ENCODE data around the gene EPB41L4A. TPM values are rescaled to one million over a fixed set of nuclear protein-coding genes. Genes with fewer than 3 reads are reported as not detected.

EPB41L4A gene
- total and polyA plus RNA-seq, 2 experiments from 2014 or later, result 9.5 to 12.9 TPM

- H3K9me3 ChIP-seq (ENCODE audit: low read depth), result no peaks in the 10 kb centered on the region
- H3K79me2 ChIP-seq, result no peaks in the 10 kb centered on the region
- H3K9me2 ChIP-seq (replicated peaks; ENCODE audit: insufficient read depth), result no peaks in the 10 kb centered on the region
- no peak overlapping the region for H2AFZ ChIP-seq
- no peaks in the 10 kb centered on the region for H3K27me3 ChIP-seq
- 92% methylated on average over 1 of the region's 1 CpG for WGBS (ENCODE audit: low lambda C conversion rate, missing lambda C conversion rate)
- no peaks in the 10 kb centered on the region for H3K36me3 ChIP-seq (replicated peaks; ENCODE audit: insufficient read depth, low read depth)
- no peaks in the 10 kb centered on the region for H4K20me1 ChIP-seq (ENCODE audit: insufficient read depth, poor library complexity, severe bottlenecking)
- H3K27ac ChIP-seq, result no peak overlapping the region
- no peak for TF ChIP-seq EZH2 (IDR thresholded peaks at IDR 0.05; ENCODE audit: borderline replicate concordance)
- TF ChIP-seq EZH2phosphoT487 (IDR thresholded peaks at IDR 0.05; ENCODE audit: low read depth, severe bottlenecking, unreplicated experiment), result no peak
- TF ChIP-seq, protein P1, sequence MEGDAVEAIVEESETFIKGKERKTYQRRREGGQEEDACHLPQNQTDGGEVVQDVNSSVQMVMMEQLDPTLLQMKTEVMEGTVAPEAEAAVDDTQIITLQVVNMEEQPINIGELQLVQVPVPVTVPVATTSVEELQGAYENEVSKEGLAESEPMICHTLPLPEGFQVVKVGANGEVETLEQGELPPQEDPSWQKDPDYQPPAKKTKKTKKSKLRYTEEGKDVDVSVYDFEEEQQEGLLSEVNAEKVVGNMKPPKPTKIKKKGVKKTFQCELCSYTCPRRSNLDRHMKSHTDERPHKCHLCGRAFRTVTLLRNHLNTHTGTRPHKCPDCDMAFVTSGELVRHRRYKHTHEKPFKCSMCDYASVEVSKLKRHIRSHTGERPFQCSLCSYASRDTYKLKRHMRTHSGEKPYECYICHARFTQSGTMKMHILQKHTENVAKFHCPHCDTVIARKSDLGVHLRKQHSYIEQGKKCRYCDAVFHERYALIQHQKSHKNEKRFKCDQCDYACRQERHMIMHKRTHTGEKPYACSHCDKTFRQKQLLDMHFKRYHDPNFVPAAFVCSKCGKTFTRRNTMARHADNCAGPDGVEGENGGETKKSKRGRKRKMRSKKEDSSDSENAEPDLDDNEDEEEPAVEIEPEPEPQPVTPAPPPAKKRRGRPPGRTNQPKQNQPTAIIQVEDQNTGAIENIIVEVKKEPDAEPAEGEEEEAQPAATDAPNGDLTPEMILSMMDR (IDR thresholded peaks at IDR 0.05; ENCODE audit: poor library complexity), result no peak
- H3K4me1 ChIP-seq (ENCODE audit: insufficient read depth), result no peaks in the 10 kb centered on the region
- H3K4me2 ChIP-seq, result no peak overlapping the region
- DNase-seq (ENCODE audit: low spot score), result no peak
- H3K4me3 ChIP-seq, result no peak overlapping the region
These were observed 185.1 kb downstream of the EPB41L4A start for GRCh38 chr5:112234000-112234399.

DNA sequence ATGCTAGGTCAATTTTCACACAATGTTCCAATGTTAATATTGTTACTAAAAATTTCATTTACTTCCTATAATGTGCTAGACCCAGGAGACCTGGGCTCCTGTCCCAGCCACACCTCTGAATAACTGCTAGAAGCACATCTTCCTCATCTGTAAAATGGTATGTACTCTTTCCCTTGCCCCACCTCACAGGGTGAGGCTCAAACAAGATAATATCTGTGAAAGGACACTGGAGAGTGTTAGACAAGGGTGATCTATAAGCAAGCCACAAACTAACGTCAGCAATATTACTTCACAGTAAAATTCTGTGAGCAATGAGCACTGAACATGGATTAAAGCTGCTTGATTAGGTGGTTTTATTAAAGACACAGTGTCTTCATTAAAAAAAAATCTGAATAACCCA is 186.4 kb downstream of the EPB41L4A start:
- Histone ChIP-seq H3K9me2 (replicated peaks; ENCODE audit: insufficient read depth) (no peaks in the 10 kb centered on the region), H3K4me3 (no peak overlapping the region), H3K79me2 (no peaks in the 10 kb centered on the region), H3K9me3 (ENCODE audit: low read depth) (no peaks in the 10 kb centered on the region), H3K27ac (no peak overlapping the region), H3K27me3 (no peaks in the 10 kb centered on the region), H3K36me3 (replicated peaks; ENCODE audit: insufficient read depth, low read depth) (no peaks in the 10 kb centered on the region), H2AFZ (no peak overlapping the region), H4K20me1 (ENCODE audit: insufficient read depth, poor library complexity, severe bottlenecking) (no peaks in the 10 kb centered on the region), H3K4me2 (no peak overlapping the region), H3K4me1 (ENCODE audit: insufficient read depth) (no peaks in the 10 kb centered on the region)
- DNase-seq (ENCODE audit: low spot score), result no peak
- 61% methylated on average over 1 of the region's 1 CpG for WGBS (ENCODE audit: low lambda C conversion rate, missing lambda C conversion rate)
- TF ChIP-seq EZH2phosphoT487 (IDR thresholded peaks at IDR 0.05; ENCODE audit: low read depth, severe bottlenecking, unreplicated experiment) (no peak), EZH2 (IDR thresholded peaks at IDR 0.05; ENCODE audit: borderline replicate concordance) (no peak)
- TF ChIP-seq, protein P1 (IDR thresholded peaks at IDR 0.05; ENCODE audit: poor library complexity), result no peak

- Histone ChIP-seq H3K27me3 (no peaks in the 10 kb centered on the region), H3K4me1 (ENCODE audit: insufficient read depth) (no peaks in the 10 kb centered on the region), H3K79me2 (no peaks in the 10 kb centered on the region), H3K4me3 (no peak overlapping the region), H3K9me3 (ENCODE audit: low read depth) (no peaks in the 10 kb centered on the region), H3K4me2 (no peak overlapping the region), H4K20me1 (ENCODE audit: insufficient read depth, poor library complexity, severe bottlenecking) (no peaks in the 10 kb centered on the region), H3K9me2 (replicated peaks; ENCODE audit: insufficient read depth) (no peaks in the 10 kb centered on the region), H3K36me3 (replicated peaks; ENCODE audit: insufficient read depth, low read depth) (no peaks in the 10 kb centered on the region), H3K27ac (no peak overlapping the region), H2AFZ (no peak overlapping the region)
- DNase-seq (ENCODE audit: low spot score), result no peak
- TF ChIP-seq EZH2 (IDR thresholded peaks at IDR 0.05; ENCODE audit: borderline replicate concordance) (no peak), EZH2phosphoT487 (IDR thresholded peaks at IDR 0.05; ENCODE audit: low read depth, severe bottlenecking, unreplicated experiment) (no peak)
- TF ChIP-seq, protein P1 (IDR thresholded peaks at IDR 0.05; ENCODE audit: poor library complexity), result no peak
- WGBS (ENCODE audit: low lambda C conversion rate, missing lambda C conversion rate), result 82% methylated on average over 4 of the region's 4 CpGs
These were observed 188.5 kb downstream of the EPB41L4A start for GRCh38 chr5:112230606-112231005.

GRCh38 chr5:112228667-112229066 is 190.4 kb downstream of the EPB41L4A start:
- Histone ChIP-seq H3K27me3 (no peaks in the 10 kb centered on the region), H3K27ac (no peak overlapping the region), H3K4me1 (ENCODE audit: insufficient read depth) (no peaks in the 10 kb centered on the region), H3K4me2 (peak overlapping the region; percentile 57), H3K79me2 (no peaks in the 10 kb centered on the region), H3K4me3 (no peak overlapping the region), H2AFZ (no peak overlapping the region), H3K9me3 (ENCODE audit: low read depth) (no peaks in the 10 kb centered on the region), H3K36me3 (replicated peaks; ENCODE audit: insufficient read depth, low read depth) (no peaks in the 10 kb centered on the region), H4K20me1 (ENCODE audit: insufficient read depth, poor library complexity, severe bottlenecking) (no peaks in the 10 kb centered on the region), H3K9me2 (replicated peaks; ENCODE audit: insufficient read depth) (no peaks in the 10 kb centered on the region)
- WGBS (ENCODE audit: low lambda C conversion rate, missing lambda C conversion rate), result 32% methylated on average over 2 of the region's 2 CpGs
- peak; percentile 35 for DNase-seq (ENCODE audit: low spot score)
- no peak for TF ChIP-seq EZH2 (IDR thresholded peaks at IDR 0.05; ENCODE audit: borderline replicate concordance)
- no peak for TF ChIP-seq EZH2phosphoT487 (IDR thresholded peaks at IDR 0.05; ENCODE audit: low read depth, severe bottlenecking, unreplicated experiment)
- TF ChIP-seq, protein P1 (IDR thresholded peaks at IDR 0.05; ENCODE audit: poor library complexity), result no peak
